Dedifferentiated amniotic fluid mesenchymal stem cell (primary cell): ENCODE data around the gene TXLNG.

Experiments
- DNase-seq: peaks from one replicate; pipeline ENCODE4 v3.0.0-alpha.2; 2016; ENCODE audit errors: extremely low spot score

TXLNG gene

DNA sequence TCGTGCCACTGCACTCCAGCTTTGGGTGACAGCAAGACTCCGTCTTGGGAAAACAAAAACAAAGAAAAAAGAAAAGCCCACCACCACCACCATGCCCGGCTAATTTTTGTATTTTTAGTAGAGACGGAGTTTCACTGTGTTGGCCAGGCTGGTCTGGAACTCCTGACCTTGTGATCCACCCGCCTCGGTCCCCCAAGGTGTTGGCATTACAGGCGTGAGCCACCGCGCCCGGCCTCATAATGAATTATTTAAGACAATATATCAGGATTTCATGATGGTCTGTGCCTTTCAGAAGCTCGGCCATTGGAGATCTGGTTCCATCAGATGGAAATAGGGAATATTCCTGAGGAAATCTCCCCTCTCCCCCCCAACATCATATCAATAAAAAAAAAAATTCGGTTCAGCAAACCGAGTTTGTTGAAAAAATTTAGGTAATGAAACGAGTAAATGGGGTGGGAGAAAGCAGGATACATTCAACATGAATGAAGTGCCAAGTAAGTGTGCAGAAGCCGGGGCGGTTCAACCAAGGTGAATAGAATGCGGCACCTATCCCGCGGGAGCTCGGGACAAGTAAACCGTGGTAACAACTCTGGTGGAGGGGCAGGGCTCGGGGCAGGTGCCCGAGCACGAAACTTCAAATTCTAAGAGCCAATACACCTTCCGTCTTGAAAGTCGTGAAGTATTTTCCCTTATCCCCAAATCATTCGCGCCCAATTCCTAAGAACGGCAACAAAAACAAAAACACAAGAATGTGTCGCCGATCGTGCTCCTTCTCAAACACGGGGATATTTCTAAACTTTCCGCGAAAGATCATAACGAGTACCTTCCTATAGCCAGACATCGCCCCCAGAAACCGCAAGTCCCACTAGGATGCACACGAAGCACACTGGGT is 773 bp upstream of the TXLNG start:
- DNase-seq, result no peak

DNA sequence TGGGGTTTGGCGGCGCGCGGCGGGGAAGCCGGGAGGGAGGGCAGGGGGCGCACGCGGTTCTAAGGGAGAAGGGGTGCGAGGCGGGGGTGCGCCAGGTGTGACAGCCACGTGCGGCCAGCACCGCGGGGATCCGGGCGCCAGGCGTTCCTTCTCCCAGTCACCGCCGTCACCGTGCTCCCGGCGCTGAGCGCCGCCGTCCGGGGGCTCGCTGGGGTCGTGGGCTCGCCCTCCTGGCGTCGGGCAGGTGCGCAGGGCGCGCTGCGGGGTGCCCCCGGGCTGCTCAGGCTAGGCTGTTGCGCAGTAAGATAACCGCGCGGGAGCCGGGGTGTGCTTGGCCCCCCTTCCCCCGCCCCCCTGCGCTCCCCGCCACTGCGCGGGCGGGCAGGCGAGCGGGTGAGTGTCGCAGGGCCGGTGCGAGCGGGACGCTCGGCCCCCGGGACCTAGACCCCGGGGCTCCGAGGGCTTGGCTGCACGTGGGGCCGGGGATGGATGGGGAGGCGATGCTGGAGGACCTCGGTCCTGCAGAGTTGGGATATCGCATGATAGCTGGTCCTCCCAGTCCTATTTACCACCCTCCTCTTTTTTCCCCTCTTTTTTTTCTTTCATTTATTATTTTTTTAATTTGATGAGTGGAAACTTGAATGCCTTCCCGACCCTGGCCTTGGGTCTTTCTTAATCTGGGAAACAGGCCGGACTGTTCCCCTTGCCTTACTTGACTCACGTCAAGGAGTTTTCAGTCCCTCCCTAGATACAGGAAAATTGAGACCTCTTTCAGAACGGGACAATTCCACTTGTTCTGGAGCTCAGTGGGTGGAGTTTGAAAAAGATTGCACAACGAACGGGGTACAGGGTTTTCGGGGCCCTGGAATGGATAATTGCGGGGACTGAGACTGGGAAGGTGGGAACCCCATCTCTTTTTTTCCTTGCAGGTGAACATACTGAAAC is 797 bp downstream of the TXLNG start:
- no peak for DNase-seq

DNA sequence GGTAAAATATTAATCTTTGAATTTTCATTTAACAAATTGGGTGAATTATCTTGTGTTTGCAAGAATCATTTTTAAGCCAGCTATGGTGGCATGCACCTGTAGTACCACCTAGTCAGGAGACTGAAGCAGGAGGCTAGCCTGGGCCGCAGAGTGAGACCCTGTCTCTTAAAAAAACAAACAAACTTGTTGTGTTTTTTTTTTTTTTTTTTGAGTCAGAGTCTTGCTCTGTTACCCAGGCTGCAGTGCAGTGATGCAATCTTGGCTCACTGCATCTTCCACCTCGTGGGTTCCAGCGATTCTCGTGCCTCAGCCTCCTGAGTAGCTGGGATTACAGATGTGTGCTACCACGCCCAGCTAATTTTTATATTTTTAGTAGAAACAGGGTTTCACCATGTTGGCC is 2.2 kb downstream of the TXLNG start:
- no peak for DNase-seq

DNA sequence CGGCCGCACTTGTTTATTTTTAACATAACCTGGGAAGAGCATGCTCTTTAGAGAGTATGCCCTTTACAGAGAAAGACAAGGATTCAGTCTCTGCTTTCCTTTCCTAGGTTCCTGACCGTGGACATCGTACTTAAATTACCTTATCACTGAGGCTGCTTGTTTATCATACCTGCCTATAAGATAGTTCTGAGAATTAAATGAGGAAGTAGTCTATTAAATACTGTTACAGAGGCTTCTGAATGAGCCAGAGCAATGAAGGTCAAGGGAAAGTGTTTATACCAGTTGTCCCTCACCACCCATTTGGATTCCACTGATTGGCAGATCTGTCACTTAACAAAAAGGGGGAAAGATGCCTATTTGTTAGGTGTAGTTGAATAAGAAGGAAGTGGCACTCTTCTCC is 10.0 kb downstream of the TXLNG start:
- DNase-seq, result no peak

DNA sequence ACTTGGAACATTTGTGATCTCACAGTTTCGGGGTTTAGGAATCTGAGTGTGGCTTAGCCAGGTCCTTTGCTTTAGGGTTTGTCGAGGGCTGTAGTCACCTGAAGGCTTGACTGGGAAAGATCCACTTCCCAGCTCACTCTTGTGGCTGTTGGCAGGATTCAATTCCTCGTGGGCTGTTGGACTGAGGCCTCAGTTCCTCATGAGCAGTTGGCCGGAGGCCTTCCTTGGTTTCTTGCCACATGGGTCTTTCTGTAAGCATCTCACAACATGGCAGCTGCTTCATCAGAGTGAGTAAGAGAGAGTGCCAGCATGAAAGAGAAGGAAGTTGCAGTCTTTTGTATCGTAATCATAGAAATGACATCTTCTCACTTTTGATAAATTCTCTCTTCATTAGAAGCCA is 11.1 kb downstream of the TXLNG start:
- no peak for DNase-seq

DNA sequence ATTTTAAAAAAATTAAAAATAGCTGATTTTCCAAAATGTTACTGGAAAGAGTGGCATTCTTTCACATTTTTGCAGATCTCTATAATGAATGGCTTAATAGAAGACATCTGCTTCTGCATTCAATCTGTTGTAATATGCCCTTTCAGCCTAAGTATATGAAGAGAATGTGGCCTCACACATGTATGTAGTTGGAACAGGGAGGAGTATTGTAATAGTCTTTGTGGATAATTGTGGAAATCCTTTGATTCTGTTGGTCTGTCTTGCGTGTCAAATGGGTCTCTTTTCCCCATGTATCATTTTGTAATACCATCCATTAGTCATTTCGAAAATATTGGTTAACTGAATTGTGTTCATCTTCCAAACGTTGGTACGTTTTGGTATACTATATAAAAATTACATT is 11.6 kb downstream of the TXLNG start:
- no peak for DNase-seq

DNA sequence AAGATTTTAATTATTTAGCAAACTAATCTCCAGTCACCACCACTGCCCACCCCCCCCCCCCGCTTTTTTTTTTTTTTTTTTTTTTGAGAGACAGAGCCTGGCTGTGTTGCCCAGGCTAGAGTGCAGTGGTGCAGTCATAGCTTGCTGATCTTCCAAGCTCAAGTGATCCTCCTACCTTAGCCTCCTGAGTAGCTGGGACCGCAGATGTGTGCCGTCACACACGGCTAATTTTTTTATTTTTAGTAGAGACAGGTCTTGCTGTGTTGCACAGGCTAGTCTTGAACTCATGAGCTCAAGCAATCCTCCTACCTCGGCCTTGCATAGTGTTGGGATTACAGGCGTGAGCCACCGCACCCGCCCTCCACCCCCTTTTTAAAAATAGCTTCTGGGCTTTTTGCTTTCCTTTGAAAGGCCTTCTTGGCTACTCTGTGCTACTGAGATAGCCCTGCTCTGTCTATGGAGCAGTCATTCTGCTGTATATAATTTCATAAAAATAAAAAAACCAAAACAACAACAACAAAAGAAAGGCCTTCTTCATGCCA is 18.7 kb downstream of the TXLNG start:
- DNase-seq, result no peak

DNA sequence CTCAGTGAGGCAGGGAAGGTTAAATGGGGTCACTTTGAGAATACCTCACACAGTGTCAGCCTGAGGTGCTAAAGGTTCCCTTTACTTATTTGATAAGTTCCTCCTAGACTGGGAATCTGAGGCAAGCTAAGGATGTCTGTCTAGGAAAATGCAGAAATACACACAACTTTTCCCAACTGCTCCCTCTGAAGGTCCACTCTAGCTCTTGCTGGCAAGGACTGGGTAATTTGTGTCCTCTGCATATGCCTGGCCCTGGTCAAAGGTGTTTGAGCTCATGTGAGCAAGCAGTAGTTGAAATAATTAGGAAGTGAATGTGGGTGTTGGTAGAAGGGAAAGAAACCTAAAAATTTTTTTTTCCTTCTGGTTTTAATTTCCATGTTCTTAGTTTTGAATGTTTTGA is 21.3 kb downstream of the TXLNG start:
- DNase-seq, result no peak

DNA sequence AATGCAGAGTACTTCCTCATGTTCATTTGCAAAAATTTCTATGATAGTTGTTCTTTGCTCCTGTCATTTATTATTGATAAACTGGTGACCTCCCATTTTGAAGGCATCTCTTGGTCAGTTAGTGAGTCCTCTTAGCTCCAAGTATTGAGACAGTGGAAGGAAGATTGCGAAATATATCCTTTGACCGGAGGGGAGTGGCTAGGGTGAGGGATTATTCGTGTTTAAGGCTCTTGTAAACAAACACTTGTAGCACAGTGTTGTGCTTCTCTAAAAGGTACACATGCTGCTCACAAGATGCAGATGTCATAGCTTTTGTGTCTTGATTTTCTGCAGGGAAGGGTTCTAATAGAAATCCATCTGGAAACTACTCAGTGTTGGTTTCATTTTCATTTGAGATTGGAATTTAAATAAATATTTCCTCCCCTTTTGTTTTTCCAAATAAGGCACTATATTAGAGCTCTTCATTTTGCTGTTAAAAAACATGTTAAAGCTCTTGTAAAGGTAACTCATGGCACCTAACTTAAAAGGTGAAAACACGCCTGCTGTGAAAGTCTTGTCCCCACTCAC is 21.8 kb downstream of the TXLNG start:
- no peak for DNase-seq

DNA sequence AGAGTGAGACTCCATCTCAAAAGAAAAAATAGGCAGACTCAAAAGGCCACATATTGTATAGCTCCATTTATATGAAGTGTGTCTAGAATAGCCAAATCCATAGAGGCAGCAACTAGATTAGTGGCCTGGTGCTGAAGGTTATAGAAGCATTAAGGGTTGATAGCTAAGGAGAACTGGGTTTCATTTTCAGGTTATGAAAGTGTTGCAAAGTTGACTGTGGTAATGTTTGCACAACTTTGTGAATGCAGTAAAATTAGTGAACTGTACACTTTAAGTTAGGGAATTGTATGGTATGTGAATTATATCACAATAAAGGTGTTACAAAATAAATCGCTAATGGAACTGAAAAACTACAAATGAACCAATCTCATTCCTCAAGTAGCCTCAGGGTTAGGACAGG is 28.3 kb downstream of the TXLNG start:
- no peak for DNase-seq

DNA sequence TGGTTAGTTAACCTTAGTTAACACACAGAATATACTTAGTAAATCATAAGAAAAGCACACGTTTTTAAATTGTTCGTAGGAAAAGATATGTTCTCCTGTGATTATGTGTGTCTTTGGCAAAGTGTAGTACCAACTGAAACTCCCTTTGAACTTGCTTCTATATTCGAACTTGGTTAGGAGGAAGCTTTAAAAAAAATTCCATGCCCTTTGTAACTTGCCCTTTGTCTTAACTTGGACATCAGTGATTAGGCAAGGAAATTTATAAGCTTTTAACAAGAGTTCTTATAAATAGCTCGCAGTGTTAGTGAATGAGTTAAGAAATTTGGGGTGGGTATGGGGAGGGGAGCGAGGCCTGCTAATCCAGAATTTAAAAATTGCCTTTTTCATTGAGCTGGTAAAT is 33.4 kb downstream of the TXLNG start:
- no peak for DNase-seq

DNA sequence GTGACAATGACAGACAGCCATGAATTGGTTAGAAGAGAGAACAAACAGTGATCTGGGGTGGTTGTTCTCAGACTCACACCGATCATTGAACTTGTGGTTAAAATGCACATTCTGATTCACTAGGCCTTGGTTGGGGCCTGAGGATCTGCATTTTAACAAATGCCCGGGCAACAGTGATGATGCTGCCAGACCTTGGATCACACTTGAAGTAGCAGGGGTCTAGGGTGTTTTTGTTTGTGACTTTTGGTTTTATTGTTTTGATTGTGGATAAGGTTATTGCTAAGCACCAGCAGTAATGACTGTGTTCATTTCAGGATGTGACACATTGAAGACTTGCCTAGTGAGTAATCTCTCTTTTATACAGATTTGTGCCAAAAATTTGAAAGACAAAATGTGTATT is 36.5 kb downstream of the TXLNG start:
- no peak for DNase-seq

DNA sequence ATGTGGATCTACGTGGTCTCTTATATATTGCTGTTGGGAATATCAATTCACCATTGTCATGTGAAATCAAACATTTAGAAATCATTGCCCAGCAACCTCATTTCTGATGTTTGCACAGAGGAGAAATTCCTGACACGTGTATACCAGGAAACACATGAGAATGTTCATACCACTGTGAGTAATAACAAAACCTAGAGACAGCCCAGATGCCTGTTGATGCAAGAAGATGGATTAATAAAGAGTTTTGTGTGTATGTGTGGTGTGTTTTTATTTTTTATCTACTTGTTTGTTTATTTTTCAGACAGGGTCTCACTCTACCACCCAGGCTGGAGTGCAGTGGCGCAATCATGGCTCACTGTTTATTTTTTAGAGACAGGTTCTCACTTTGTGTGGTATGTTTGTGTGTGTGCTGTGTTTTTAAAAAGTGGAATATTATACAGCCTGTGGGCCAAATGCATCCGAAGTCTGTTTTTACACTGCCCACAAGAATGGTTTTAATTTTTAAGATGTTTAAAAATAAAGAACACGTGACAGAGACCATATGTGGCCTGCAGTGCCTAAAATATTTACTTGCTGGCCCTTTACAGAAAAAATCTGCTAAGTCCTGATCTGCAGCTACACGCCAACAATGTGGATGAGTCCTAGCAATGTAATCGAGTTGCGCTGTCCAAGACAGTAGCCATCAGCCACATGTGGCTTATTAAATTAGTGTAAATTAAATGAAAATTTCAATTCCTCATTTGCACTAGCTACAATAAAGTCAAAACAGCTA is 39.2 kb downstream of the TXLNG start:
- no peak for DNase-seq

DNA sequence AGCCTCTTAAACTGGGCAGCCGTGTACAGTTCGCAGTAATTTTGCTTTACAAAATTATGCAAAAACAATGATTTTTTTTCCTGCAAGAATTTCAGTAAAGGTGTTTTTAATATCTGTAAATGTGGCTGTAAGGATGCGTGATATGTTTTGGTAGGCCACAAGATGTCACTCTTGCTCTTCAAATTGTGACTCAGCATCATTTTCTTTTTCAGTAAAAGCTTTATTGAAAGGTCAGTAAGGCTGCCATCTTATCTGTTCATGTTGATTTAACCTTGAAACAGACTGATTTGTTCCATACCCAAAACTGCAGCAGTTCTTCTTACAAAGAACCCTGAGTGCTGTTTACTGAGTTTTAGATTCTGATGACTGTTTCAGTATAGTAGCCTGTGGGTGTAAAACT is 39.9 kb downstream of the TXLNG start:
- peak; percentile 28 for DNase-seq

DNA sequence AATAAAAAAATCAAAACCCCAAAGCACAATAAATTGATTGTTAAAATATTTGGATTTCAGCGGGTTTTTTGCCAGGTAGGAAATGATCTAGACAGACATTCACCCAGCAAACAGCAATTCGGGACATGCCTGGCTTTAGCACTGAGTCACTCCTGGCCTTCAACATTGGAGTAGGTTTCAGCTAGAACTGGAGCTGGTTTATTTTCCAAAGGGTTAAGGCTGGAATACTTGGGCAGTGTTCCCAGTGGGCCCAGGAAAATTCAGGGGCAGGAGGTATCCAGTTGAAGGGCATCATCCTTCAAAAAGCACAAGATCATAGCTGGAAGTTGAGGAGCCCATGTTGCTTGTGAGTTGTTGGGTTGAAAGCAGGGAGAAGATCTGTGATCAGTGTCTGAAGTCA is 41.0 kb downstream of the TXLNG start:
- DNase-seq, result no peak

DNA sequence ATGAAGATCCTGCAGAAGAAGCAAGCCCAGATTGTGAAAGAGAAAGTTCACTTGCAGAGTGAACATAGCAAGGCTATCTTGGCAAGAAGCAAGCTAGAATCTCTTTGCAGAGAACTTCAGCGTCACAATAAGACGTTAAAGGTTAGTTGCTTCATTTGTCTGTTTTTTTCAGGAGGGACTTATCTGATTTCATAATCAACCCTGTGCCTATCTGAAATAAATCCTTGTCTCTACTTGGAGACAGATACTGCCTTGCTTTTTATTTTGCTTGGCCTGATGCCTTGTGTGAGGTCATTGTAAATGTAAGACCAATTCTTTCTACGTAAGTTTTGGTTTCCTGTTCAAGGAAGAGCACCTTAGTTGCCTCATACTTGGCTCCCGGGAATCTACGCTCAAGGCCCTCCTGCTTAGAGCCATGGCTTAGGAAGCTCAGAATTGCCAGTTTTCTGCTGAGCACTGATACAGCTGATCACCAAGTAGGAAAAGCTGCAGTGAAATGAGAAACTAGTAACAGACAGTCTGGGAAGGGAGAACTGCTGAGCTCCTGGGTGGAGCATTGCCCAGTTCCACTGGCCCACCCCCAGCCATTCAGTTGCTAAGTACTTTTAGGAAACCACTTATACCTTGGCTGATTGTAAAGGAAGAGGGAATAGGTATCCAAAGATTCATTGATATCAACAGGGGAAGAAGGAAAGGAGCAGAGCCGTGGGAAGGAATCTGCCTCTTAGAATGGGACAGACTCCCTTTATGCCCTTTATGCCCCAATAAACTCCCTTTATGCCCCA is 42.0 kb downstream of the TXLNG start:
- DNase-seq, result peak; percentile 29

DNA sequence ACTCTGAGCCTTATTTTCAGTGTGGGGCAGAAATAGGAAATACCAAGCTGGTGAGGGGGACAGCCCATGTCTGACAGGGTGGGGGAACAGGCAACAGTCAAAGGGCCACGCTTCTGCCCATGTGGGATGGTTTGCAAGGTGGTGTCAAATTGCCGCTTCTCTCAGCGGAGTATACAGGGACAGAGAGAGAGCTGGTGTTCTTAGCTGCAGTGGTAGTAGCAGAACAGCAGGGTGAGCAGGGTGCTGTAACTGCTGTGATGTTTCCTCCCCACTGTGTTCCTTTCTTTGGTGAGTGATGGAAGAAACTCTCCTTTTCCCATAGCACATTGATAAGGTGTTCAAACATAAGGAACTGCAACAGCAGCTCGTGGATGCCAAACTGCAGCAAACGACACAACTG is 46.0 kb downstream of the TXLNG start:
- DNase-seq, result no peak

DNA sequence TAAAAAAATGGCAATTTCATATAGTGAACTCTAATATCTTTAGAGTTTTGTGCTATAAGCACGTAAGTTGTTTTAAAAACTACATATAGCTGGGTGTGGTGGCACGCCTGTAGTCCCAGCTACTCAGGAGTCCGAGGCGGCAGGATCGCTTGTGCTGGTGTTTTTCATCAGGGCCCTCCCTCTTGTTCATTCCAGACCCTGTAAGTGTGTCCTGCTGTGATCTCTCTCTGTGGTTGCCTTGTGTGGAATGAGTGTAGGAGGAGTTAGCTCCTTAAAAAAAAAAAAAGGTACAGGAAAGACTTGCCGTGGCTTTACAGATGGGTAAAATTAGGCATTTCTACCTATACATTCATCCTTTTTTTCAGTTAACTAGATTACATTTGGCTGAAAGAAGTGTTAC is 48.5 kb downstream of the TXLNG start:
- DNase-seq, result no peak

DNA sequence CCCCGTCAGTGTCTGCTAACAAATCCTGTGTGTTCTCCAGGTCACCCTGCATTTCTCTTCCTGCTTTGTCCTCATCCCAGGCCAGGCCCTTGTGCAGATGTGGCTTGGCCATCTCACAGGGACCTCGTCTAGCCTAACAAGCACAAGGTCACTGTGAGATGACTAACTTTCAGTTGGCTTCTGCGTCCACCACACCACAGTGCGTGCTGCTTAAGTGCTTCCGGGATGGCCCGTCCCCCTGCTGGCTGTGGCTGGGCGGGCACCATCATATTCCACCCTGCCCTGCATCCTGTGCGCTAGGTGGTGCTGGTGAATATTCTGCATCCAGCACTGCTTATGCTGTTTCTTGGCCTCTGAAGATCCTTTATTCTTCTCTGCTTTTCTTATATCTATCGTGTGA is 50.1 kb downstream of the TXLNG start:
- no peak for DNase-seq

DNA sequence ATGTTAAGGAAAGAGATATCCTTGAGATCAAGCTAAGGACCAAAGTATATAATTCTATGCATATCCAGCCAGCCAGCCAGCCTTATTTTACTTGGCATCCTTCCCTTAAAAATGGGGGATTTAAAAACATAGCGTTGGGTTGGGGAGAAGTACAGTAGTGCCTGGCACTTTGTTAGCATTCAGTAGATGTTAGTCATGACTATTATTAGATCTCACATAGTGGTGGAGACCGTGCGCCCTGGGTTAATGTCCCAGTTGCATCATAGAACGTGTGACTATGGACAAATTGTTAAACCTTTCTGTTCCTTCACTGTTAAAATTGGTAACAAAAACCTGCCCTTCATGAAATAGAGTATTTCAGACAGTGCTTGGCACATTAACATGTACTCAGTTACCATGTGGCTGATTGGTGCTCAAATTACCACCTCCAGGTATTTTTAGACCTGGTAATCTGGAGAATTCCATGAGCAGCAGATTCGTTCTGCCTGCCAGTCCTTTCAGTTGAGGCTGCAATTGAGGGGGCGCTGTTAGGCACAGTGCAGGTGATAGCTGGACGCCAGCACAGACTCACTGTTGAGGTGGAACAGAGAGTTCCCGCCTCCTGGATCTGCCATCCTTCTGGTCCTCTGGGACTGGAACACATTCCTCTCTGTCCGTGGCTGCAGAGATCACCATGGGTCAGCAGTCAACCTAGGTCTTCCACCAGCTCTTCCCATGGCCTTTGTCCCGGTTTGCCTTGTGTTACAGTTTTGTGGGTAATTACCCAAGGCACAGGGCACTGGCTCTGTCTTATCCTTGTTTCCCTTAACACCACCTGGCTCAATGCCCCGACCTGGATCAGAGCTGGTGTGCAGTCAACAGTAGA is 52.2 kb downstream of the TXLNG start:
- DNase-seq, result peak; percentile 75
